GM20431 (cell line): Measurements from ENCODE around the gene PTPRJ.

ENCODE experiments used
- in situ Hi-C: fragments of 300-500 bp; cut with MseI, MboI; formaldehyde crosslinking; loops from one replicate; pipeline ENCODE4 v1.15.0; 2020; ENCODE audit warnings: low sequenced_read_pairs; ENCODE audit not compliant: unreplicated experiment

Gene PTPRJ

DNA sequence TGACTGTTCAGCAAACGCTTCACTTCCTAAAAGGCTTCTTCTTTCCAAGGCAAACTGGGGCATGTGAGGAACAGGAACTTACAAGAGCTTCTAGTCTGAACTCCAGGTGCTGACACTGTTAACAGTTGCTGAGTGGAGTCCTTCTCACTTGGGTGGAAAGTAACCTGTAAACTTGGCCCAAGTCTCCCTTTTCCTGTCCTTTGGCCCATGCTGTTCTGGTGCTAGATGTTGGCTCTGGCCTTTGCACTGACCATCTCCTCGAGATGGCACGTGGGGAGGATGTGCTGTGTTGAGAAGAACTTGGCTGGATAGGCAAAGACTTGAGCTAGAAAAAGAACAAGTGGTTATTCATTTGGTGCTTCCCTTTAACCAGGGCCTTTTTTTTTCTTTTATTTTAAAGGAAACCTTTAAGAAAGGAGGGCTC lies 53.6 kb downstream of the PTPRJ start:
- in situ Hi-C loops = no loop called here

DNA sequence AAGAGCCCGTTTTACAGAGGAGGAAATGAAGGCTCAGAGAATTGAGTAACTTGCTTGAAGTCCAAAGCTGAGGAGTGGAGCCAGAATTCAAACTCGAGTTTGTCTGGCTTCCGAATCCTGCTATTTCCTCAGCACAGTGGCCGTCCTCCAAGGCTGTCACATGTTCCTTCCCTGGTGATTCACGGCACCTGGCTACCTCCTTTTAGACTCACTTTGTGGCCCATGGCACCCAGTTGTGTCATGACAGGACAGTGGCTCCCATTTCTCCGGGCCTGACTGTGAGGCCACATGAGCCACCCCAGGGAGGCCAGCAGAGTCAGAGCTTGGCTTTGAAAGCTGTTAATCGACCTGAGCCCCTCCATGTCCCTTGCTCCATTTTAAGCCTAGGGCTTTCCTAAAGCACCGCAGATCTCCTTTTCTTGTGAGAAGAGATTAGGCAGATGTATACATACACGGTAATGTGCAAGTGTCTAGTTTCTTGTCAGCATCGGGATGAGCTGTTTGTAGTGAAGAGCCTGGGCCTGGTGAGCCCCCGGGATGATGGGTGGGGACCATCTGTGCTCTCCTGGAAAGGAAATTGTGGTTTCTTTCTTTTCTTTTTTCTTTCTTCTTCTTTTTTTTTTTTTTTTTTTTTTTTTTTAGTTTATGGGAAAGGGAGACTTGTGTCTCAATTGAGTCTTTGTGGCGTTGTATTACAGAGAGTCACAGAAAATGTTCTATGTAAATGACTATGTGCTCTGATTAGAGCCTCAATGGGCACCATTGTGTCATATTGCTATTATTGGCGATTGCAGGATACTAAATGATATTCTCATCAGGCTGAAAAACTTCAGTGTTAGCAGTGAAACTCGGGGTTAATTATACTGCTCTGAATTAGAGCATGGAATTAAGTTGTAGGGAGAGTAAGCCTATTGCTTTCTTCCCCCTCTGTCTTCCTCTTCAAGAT lies 54.8 kb downstream of the PTPRJ start:
- in situ Hi-C loops = no loop called here

DNA sequence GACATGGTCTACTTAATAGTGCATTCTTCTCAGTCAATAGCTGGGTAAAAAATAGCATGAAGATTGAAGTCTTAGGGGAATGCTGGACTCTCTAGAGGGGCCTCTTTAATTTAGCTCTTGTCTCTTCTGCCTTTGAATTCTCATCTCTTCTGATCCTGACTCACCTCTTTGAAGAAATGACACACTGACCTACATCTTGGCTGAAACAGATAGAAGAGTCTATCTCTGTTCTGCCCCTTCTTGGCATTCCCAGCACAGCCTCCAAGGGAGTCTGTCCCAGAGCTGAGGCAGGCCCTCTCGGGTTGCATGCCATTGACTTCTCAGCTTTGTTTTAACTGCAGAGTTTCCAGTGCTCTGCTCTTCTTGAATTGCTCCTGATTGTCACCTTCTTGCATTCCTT lies 55.7 kb downstream of the PTPRJ start:
- in situ Hi-C loops = no loop called here

DNA sequence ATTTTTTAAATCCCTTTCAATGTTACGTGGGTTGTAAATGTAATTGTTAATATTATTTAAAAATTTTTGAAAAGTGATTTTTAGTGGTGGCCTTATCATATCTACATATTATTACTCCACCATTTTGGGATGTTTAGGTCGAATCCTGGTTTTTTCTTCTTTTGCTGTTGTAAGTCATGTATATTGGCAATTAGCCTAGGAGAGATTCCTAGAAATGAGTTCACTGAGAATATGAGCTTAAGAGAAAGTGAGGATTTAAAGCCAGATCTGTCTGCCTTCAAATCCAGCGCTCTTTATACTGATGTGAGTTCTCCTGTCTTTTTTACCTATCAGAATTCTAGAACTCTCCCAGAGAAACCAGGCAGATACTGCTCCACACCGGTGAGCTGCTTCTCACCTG lies 56.1 kb downstream of the PTPRJ start:
- in situ Hi-C loops = no loop called here

DNA sequence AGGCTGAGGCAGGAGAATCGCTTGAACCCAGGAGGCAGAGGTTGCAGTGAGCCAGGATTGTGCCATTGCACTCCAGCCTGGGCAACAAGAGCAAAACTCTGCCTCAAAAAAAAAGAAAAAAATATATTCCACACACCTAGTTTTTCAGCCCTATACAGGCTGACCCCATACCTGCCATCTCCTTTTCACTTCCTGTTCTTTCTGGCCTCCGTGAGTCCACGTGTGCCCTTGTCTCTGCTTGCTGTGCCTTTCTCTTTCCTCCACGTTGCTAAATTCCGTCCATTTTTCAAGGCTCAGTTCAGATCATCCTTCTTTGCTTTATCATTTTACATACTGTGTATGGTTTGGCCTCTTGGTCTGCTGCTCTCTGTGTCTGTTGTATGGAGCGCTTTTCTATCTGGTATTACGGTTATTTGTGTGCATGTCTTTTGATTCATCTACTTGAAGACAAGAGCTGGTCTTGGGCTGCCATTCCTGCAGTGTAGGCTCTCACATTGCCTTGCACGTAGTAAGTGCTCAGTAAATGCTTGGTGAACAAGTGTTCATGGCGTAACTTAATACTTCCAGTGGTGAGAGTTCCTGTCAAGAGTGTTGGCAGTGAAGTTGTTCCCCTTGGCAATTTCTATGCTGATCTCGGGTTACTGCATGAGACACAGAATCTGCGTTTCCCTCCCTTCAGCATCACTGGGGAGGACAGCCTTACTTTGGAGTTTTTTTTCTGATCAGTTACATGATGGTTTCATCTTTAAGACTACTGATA lies 57.5 kb downstream of the PTPRJ start:
- in situ Hi-C loops = no loop called here

DNA sequence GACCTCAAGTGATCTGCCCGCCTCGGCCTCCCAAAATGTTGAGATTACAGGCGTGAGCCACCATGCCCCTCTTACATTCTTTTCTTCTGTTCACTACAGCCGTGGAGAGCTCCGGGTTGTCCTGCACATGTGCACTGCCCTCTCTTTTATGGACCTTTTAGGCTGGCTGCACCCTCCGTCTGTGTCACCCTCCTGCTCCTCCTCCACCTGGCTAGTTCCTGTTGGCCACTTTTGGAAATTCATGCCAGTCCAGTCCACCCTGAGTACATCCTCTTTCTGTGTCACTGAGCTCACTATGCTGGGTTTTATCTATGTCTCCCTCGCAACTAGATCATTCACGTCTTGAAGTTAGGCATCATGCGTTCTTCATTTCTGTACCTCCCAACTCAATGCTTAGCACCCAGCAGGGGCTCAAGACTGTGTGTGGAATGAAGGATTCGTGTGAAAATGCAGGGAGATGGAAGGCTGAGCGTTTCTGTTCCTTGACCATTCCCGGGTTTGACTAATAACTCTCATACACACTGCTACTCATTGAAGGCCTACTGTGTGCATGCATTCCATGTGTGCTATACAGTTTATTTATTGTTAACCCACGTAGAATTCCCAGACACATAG lies 60.6 kb downstream of the PTPRJ start:
- in situ Hi-C loops = no loop called here

DNA sequence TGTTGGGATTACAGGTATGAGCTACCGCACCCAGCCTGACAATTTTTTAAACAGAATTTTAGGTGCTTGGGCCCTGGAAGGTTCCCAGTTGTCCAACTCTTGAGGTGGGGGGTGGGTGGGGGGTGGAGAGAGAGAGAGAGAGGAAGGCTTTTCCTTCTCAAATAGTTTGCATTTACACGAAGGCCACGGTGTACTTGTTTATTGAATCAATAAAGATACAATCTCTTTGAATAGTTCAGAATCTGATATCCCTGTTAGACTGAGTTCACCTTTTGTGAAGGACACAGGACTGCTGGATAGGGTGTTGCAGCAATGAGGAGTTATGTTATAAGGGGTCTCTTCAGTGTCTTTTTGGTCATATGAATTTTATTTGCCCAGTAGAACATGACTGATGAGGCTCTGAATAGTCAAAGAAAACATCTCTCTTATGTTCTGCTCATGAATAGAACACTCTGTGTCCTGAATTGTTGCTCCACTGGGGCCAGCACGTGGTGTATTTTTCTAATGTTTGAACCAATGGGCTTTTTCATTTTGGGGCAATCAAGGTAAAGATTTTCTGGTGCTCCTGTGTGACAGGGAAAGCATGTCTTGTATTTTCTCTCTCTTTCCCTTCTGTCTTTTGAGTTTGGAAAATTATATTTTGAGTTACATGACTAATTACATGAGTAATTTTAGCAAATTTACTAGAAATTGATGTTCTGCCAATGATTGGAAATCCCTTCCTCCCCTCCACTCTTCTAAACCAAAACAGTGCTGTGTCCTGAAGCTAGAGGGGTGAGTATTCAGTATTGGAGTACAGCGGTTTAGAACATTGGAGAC lies 61.7 kb downstream of the PTPRJ start:
- in situ Hi-C loops = no loop called here

DNA sequence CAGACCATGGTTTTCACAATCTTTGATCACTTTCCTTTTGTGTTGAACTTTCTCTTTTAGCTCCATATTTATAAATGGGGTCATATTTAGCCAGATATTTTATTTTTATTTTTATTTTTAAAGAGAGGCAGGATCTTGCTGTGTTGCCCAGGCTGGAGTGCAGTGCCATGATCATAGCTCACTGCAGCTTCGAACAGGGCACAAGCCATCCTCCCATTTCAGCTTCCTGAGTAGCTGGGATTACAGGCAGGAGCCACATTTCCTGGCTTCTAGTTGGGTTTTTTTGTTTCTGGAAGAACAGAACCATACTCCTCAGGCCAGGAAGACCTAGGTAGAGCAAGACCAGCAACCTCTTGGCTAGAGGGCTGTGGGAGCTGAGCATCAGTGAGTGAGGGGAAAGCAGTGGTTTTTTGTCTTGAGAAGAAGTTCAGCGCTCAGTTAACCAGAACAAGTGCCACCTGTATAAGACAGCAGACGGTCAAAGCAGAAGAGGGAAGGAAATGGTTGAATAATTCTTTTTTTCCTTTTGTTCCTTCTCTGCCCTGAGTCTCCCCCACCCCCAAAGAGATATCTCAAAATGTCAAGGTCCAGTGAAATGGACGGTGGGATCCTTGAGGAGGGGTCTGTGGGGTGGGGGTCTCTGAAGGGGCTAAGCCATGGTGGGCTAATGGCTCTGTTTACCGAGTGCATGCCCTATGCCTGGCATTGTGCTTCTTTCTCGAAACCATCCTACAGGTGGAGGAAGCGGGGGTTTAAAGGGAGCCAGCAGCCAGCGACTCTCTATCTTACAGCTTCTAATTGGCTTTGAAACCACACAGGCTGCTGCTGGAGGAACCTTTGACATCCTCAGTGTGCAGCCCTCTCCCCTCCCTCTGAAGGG lies 63.0 kb downstream of the PTPRJ start:
- in situ Hi-C loops = no loop called here

DNA sequence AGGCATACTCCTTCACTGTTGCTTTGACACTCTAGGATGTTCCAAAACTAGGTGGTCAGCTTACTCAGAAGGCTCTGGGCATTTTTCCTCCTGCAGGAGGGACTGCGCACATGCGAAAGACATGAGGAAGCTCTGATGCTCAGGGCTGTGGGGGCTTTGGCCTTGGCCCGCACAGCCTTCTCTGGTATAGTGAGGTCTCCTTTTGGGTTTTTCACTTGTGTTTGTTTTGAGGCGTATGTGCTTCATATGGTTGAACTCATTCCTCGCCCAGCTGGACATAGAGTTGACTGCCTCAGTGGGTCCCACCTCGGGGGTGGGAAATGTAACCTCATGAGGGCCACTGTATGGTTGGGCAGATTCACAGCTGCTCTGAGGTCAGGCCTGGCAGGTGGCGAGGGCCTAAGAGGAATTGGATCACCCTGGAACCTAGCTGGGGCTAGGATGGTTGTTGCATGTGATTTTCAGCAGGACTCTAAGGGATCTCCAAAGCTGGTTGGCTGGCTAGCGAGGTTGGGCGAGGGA lies 63.7 kb downstream of the PTPRJ start:
- in situ Hi-C loops = no loop called here

DNA sequence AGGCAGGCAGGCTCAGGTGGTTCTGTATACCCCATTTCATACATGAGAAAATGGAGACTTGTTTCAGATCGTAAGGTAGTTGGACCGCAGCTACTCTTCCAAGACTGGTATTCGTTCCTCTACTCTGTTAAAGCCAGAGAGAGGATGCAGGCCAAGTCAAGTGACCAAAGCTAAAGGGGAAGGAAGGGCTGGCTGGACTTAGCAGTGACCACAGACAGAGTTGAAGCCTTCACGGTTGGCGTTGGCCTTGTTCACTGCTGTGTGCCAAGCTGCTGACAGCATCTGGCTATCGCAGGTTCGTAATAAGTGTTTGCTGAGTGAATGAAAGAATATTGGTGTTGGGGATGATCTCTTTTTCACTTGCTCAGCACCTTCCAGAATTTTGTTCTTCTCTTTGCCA lies 64.2 kb downstream of the PTPRJ start:
- in situ Hi-C loops = no loop called here

DNA sequence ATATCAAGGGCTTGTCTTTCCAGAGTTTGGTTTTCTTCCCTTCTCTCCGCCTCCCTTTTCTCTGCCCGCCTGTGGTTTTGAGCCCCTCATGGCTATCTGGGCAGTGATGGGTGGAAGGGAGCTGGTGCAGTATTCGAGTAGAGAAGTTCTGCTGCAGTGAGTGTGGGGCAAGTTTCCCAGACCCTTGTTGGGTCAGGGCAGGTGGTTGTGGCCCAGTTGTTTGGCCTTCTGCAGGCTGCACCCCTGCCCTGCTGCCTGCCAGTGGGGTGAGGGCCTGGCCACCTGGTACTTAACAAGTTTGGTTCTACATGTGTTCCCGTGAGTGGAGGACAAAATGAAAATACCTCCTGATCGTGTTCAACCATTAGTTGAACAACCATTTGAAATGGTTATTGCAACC lies 65.2 kb downstream of the PTPRJ start:
- in situ Hi-C loops = no loop called here

DNA sequence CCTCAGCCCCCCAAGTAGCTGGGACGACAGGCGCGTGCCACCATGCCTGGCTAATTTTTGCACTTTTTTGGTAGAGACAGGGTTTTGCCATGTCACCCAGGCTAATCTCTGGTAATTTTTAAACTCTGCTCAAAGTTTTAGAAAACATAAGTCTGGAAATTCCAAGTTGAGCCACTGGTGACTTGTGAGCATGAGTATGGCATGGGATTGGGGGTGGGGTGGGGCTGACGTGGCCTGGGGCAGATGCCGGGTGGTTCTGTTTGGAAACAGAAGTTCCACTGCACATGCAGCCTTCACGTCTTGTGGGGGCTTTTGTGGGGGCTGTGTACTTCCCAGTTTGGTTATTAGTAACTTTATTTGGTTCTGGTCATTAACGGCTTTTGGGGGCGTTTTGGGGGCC lies 67.3 kb downstream of the PTPRJ start:
- in situ Hi-C loops = no loop called here

DNA sequence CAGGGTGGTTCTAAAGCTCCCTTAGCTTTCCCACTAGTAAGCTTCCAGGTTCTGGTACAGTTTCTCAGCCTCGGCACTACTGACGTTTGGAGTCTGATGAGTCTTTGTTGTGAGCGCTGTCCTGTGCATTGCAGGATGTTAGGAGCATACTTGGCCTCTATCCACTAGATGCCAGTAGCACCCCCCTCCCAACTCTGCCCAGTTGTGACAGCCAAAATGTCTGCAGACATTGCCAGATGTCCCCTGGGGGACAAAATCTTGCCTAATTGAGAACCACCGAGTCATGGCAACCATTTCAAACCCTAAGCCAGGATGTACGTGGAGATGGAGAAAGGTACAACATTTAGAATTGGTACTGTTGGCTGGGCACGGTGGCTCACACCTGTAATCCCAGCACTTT lies 68.7 kb downstream of the PTPRJ start:
- in situ Hi-C loops = no loop called here

DNA sequence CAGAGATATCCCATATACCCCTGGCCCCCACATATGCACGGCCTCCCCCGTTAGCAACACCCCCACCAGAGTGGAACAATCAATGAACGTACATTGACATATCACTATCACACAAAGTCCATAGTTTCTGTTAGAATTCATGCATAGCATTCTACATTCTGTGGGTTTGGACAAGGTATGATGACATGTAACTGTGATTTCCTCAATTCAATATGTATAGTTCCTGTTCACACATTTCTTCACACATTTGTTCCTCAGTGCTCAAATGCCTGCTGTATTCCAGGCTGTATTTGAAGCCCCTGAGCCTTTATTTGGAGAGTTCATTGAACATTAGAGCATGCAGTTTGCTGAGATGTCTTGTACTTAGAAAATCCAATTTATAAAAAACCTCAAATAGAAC lies 69.9 kb downstream of the PTPRJ start:
- in situ Hi-C loops = no loop called here

DNA sequence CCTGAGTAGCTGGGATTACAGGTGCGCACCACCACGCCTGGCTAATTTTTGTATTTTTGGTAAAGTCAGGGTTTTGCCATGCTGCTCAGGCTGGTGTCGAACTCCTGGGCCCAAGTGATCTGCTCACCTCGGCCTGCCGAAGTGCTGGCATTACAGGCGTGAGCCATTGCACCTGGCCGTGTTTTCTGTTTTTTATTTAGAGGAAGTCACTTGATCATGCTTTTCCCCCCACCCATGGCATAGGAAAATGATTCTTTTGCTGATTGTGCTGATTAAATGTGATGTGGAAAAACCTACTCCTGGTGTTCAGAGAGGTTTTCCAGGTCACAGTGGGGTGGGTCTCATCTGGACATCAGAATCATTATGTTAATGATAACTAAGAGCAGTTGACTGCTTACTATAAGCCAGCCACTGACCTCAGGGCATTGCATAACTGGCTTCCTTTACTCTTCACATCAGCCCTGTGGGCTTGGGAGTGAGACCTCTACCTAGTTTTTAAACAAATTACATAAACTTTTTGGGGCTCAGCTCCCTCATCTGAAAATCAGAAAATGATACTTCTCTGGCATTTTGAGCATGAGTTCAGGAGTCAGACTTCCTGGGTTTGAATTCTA lies 71.0 kb downstream of the PTPRJ start:
- in situ Hi-C loops = no loop called here

DNA sequence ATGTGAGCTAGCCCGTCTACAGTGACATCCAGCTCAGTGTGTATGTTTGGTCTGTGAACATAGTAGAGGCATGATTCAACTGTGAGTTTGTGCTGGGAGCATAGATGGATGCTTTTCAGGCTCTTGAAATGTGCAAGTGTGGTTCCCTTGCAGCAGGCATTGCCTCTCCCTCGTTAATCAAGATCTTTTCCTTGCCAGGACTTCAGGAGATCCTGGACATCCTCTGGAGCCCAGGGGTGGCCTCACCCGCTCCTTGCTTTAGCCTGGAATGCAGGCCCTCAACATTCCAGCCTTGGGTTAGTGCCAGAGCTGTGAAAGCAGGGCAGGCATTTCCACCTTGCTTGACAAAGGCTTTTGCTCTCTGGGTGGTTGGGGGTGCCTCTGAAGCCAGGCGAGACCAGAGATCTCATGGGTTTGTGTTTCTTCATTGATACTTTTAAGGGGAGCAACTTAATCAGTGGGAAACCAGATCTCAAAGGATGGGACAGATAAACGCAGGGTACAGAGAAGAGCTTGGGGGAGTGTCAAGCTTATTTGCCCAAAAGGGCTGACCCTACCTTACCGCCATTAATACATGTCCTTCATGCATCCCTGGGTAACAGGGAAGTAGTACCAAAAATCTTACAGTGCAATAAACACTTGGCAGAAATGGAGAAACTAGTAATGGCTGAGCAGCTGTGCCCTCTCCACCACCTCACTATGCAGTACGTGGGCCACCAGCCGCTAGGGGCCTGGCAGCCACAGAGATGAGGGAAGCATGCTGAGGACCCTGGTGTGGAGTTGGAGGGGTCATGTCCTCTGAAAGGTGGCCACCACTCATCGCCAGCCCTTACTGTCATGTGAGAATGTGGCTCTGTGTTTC lies 72.1 kb downstream of the PTPRJ start:
- in situ Hi-C loops = no loop called here

DNA sequence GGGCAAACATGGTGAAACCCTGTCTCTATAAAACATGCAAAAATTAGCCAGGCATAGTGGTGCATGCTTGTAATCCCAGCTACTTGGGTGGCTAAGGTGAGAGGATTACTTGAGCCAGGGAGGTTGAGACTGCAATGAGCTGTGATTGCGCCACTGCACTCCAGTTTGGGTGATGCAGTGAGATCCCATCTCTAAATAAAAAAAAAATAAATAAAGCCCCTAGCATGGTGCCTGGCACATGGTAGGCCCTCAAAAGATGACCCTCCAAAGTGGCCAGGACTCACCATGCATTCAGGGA lies 74.6 kb downstream of the PTPRJ start:
- in situ Hi-C loops = no loop called here
